Measurements from ENCODE around the gene C1orf53.
"Not testable (repeated sequence)": the region's sequence is repeated elsewhere in the genome, so short reads cannot be mapped to it uniquely, and the experiment has no call there.

Gene C1orf53

GRCh38 chr1:197927908-197928665, 25.7 kb downstream of the C1orf53 start:
- Histone ChIP-seq H3K9me3 (ENCODE audit: insufficient read depth, low read depth, low read length) (no peaks in the 10 kb centered on the region), H3K36me3 (ENCODE audit: insufficient read depth, low read depth, low read length) (no peaks in the 10 kb centered on the region), H3K4me3 (ENCODE audit: low read length) (no peak overlapping the region; the same call in 1 of the 2 replicates), H3K27me3 (ENCODE audit: insufficient read depth, low read length) (peaks cover 43% of the 10 kb centered on the region), H3K4me1 (ENCODE audit: insufficient read depth, low read length) (no peaks in the 10 kb centered on the region), H3K9ac (ENCODE audit: low read depth, low read length) (no peak overlapping the region), H3K27ac (ENCODE audit: low read length) (no peak overlapping the region)

GRCh38 chr1:197928849-197929336, 26.5 kb downstream of the C1orf53 start:
- Histone ChIP-seq H3K4me1 (ENCODE audit: insufficient read depth, low read length) (no peaks in the 10 kb centered on the region), H3K36me3 (ENCODE audit: insufficient read depth, low read depth, low read length) (no peaks in the 10 kb centered on the region), H3K4me3 (ENCODE audit: low read length) (peak overlapping the region; percentile 58; the same call in 1 of the 2 replicates), H3K27me3 (ENCODE audit: insufficient read depth, low read length) (peaks cover 35% of the 10 kb centered on the region), H3K27ac (ENCODE audit: low read length) (no peak overlapping the region), H3K9me3 (ENCODE audit: insufficient read depth, low read depth, low read length) (no peaks in the 10 kb centered on the region), H3K9ac (ENCODE audit: low read depth, low read length) (no peak overlapping the region)

- H3K9me3 ChIP-seq (ENCODE audit: insufficient read depth, low read depth, low read length), result no peaks in the 10 kb centered on the region
- no peaks in the 10 kb centered on the region for H3K4me1 ChIP-seq (ENCODE audit: insufficient read depth, low read length)
- H3K27me3 ChIP-seq (ENCODE audit: insufficient read depth, low read length), result peaks cover 5% of the 10 kb centered on the region; the same call in 1 of the 2 replicates
- no peak overlapping the region for H3K27ac ChIP-seq (ENCODE audit: low read length)
- no peaks in the 10 kb centered on the region for H3K36me3 ChIP-seq (ENCODE audit: insufficient read depth, low read depth, low read length)
- no peak overlapping the region for H3K4me3 ChIP-seq (ENCODE audit: low read length)
- H3K9ac ChIP-seq (ENCODE audit: low read depth, low read length), result no peak overlapping the region
Observed at GRCh38 chr1:197933016-197933415, 30.6 kb downstream of the C1orf53 start.

- H3K9ac ChIP-seq (ENCODE audit: low read depth, low read length), result no peak overlapping the region
- no peaks in the 10 kb centered on the region for H3K27me3 ChIP-seq (ENCODE audit: insufficient read depth, low read length)
- H3K36me3 ChIP-seq (ENCODE audit: insufficient read depth, low read depth, low read length), result no peaks in the 10 kb centered on the region
- H3K4me3 ChIP-seq (ENCODE audit: low read length), result no peak overlapping the region
- H3K27ac ChIP-seq (ENCODE audit: low read length), result no peak overlapping the region
- no peaks in the 10 kb centered on the region for H3K9me3 ChIP-seq (ENCODE audit: insufficient read depth, low read depth, low read length)
- H3K4me1 ChIP-seq (ENCODE audit: insufficient read depth, low read length), result no peaks in the 10 kb centered on the region
Observed at GRCh38 chr1:197933647-197934046, 31.2 kb downstream of the C1orf53 start.

GRCh38 chr1:197937381-197937780, 35.0 kb downstream of the C1orf53 start:
- Histone ChIP-seq H3K4me1 (ENCODE audit: insufficient read depth, low read length) (no peaks in the 10 kb centered on the region), H3K9ac (ENCODE audit: low read depth, low read length) (no peak overlapping the region), H3K36me3 (ENCODE audit: insufficient read depth, low read depth, low read length) (no peaks in the 10 kb centered on the region), H3K4me3 (ENCODE audit: low read length) (no peak overlapping the region), H3K27ac (ENCODE audit: low read length) (no peak overlapping the region), H3K27me3 (ENCODE audit: insufficient read depth, low read length) (no peaks in the 10 kb centered on the region), H3K9me3 (ENCODE audit: insufficient read depth, low read depth, low read length) (no peaks in the 10 kb centered on the region)

- Histone ChIP-seq H3K27ac (ENCODE audit: low read length) (no peak overlapping the region), H3K9ac (ENCODE audit: low read depth, low read length) (no peak overlapping the region), H3K36me3 (ENCODE audit: insufficient read depth, low read depth, low read length) (no peaks in the 10 kb centered on the region), H3K4me1 (ENCODE audit: insufficient read depth, low read length) (no peaks in the 10 kb centered on the region), H3K27me3 (ENCODE audit: insufficient read depth, low read length) (no peaks in the 10 kb centered on the region), H3K4me3 (ENCODE audit: low read length) (no peak overlapping the region), H3K9me3 (ENCODE audit: insufficient read depth, low read depth, low read length) (no peaks in the 10 kb centered on the region)
Observed at GRCh38 chr1:197937892-197938291, 35.5 kb downstream of the C1orf53 start.

GRCh38 chr1:197939159-197939980, 36.9 kb downstream of the C1orf53 start:
- not testable (repeated sequence) for H3K9ac ChIP-seq (ENCODE audit: low read depth, low read length); H3K36me3 ChIP-seq (ENCODE audit: insufficient read depth, low read depth, low read length); H3K27ac ChIP-seq (ENCODE audit: low read length); H3K4me1 ChIP-seq (ENCODE audit: insufficient read depth, low read length); H3K27me3 ChIP-seq (ENCODE audit: insufficient read depth, low read length); H3K9me3 ChIP-seq (ENCODE audit: insufficient read depth, low read depth, low read length); H3K4me3 ChIP-seq (ENCODE audit: low read length)

GRCh38 chr1:197942042-197942441, 39.6 kb downstream of the C1orf53 start:
- Histone ChIP-seq H3K9me3 (ENCODE audit: insufficient read depth, low read depth, low read length) (no peaks in the 10 kb centered on the region), H3K4me1 (ENCODE audit: insufficient read depth, low read length) (no peaks in the 10 kb centered on the region), H3K9ac (ENCODE audit: low read depth, low read length) (no peak overlapping the region), H3K4me3 (ENCODE audit: low read length) (no peak overlapping the region), H3K27ac (ENCODE audit: low read length) (no peak overlapping the region), H3K27me3 (ENCODE audit: insufficient read depth, low read length) (no peaks in the 10 kb centered on the region), H3K36me3 (ENCODE audit: insufficient read depth, low read depth, low read length) (no peaks in the 10 kb centered on the region)

- H3K9ac ChIP-seq (ENCODE audit: low read depth, low read length), result no peak overlapping the region
- H3K9me3 ChIP-seq (ENCODE audit: insufficient read depth, low read depth, low read length), result no peaks in the 10 kb centered on the region
- H3K4me3 ChIP-seq (ENCODE audit: low read length), result no peak overlapping the region
- H3K27ac ChIP-seq (ENCODE audit: low read length), result no peak overlapping the region
- H3K4me1 ChIP-seq (ENCODE audit: insufficient read depth, low read length), result peaks cover 4% of the 10 kb centered on the region
- no peaks in the 10 kb centered on the region for H3K27me3 ChIP-seq (ENCODE audit: insufficient read depth, low read length)
- no peaks in the 10 kb centered on the region for H3K36me3 ChIP-seq (ENCODE audit: insufficient read depth, low read depth, low read length)
Observed at GRCh38 chr1:197944485-197944884, 42.1 kb downstream of the C1orf53 start.

GRCh38 chr1:197948926-197949899, 46.8 kb downstream of the C1orf53 start:
- Histone ChIP-seq H3K4me1 (ENCODE audit: insufficient read depth, low read length) (peaks cover 4% of the 10 kb centered on the region), H3K4me3 (ENCODE audit: low read length) (no peak overlapping the region), H3K9ac (ENCODE audit: low read depth, low read length) (no peak overlapping the region), H3K27ac (ENCODE audit: low read length) (no peak overlapping the region), H3K36me3 (ENCODE audit: insufficient read depth, low read depth, low read length) (no peaks in the 10 kb centered on the region), H3K9me3 (ENCODE audit: insufficient read depth, low read depth, low read length) (no peaks in the 10 kb centered on the region), H3K27me3 (ENCODE audit: insufficient read depth, low read length) (no peaks in the 10 kb centered on the region)

- H3K36me3 ChIP-seq (ENCODE audit: insufficient read depth, low read depth, low read length), result no peaks in the 10 kb centered on the region
- peaks cover 4% of the 10 kb centered on the region for H3K4me1 ChIP-seq (ENCODE audit: insufficient read depth, low read length)
- no peaks in the 10 kb centered on the region for H3K27me3 ChIP-seq (ENCODE audit: insufficient read depth, low read length)
- no peak overlapping the region for H3K27ac ChIP-seq (ENCODE audit: low read length)
- H3K9ac ChIP-seq (ENCODE audit: low read depth, low read length), result no peak overlapping the region
- no peaks in the 10 kb centered on the region for H3K9me3 ChIP-seq (ENCODE audit: insufficient read depth, low read depth, low read length)
- H3K4me3 ChIP-seq (ENCODE audit: low read length), result no peak overlapping the region
Observed at GRCh38 chr1:197951089-197951488, 48.7 kb downstream of the C1orf53 start.

Data from iPS-20b (cell line).